GM21367 (cell line): ENCODE data around the gene FNDC10.
A peak's percentile ranks its signal among the peaks of the same experiment; 100 is the strongest.

Experiments
- ATAC-seq: cut with Tn5 transposase; IDR thresholded peaks from one replicate; pipeline ENCODE4 v1.9.1; 2021; ENCODE audit not compliant: unreplicated experiment

Gene FNDC10

DNA sequence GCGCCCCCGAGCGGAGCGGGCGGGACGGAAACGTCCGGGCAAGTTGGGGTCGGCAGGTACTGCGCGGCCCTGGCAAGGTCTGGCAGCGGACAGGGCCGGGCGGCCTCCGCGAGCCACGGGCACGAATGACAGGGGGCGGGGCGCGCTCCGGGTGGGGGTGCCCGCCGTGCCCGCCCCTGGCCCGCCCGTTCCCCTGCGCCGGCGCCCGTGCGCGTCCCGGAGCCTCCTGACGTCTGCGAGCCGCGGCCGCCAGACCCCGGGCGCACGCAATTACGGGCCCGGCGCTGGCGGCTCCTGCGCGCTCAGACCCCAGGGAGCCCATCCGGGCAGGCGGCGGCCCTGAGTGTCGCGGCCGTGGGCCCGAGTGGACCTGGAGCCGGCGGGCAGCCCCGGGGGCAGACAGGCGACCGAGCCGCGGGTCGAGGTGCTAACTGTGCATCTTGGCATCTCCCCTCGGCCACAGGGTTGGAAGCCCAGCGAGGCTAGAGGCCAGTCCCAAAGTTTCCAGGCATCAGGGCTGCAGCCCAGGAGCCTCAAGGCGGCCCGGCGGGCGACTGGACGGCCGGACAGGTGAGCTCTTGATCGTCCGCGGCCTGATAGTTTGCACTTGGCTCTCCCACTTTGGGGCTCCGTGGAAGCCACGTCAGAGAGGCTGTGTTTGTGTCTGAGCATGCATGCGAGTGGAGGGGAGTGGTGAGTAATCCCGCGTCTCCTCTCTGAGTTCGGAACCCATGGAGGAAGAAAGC lies 16.3 kb upstream of the FNDC10 start:
- ATAC-seq: peak; percentile 21

DNA sequence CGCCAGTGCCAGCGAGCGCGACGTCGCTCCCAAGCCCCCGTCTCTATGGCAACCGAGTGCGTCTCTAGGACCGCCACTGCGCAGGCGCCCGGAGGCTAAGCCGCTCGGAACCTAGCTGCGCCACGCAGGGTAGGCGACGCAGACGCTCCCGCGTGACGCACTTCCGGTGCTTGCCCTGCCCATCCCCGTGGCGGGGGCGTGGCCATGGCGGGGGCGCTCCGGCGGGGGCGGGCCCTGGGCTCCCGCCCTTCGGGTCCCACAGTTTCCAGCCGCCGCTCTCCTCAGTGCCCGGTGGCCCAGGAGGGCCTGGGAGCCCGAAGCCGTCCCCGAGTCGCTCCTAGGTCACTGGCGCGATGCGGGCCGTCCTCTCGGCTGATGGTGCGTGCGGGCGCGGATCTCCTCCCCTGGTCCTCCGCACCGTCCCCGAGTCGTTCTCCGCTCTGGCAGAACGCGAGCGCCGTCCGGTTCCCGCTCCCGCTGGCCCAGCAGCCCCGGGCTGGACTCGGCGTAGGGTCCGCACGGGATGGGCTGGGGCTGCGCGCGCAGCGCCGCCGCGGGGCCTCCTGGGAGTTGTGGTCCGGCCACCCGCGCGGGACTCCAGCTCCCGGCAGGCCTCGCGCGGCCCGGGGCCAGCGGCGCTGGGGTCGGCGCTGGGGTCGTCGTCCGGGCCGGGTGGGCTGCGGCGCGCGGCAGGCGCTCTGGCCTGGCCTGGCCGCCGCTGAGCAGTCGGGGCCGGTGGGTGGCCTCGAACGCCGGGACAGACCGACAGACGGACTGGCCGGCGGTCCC lies 15.5 kb upstream of the FNDC10 start, which contains the start of gene MIB2:
Gene MIB2, plus strand, starts transcription at position 245 of the 789 bp plus-strand sequence. CDS start 7,953 bp downstream, outside the sequence.
- ATAC-seq: peak; percentile 72

DNA sequence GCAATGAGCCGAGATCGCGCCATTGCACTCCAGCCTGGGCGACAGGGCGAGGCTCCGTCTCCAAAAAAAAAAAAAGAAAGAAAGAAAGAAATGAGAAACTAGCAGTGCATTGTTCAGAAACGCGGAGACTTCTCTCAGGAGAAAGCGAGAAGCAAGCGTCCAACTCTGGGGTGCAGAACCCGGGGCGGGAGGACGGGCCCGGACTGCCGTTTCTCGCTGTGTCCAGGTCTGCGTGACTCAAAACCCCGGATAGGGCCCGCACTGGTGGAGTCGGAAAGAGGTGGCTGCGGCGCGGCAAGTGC lies 15.0 kb upstream of the FNDC10 start:
- ATAC-seq: no peak

DNA sequence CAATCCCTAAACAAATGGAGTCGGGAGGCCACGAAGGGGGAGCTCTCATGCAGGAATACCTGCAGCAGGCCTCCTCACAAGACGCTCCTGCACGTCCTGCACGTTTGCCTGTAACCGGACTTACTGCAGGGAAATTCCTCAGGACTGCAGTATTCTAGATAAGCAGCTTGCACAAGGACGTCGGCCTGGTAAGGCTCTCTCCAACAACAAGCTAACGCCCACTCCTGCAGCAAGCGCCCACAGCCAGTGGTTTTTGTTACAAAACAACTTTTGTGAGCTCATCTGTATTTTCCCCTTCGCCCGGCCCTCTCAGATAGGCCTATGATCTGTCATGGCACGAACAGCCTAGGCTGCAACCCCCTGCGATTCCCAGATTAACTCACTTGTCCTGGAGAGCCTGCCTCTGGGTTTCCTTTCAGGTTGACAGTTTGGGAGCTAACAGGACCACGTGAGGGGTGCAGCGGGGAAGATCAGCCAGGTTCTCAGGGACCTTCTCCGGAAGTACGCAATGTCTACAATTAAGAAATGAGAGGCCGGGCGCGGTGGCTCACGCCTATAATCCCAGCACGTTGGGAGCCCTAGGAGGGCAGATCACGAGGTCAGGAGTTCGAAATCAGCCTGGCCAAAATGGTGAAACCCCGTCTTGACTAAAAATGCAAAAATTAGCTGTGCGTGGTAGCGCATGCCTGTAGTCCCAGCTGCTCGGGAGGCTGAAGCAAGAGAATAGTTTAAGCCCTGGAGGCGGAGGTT lies 14.4 kb upstream of the FNDC10 start:
- ATAC-seq: no peak

DNA sequence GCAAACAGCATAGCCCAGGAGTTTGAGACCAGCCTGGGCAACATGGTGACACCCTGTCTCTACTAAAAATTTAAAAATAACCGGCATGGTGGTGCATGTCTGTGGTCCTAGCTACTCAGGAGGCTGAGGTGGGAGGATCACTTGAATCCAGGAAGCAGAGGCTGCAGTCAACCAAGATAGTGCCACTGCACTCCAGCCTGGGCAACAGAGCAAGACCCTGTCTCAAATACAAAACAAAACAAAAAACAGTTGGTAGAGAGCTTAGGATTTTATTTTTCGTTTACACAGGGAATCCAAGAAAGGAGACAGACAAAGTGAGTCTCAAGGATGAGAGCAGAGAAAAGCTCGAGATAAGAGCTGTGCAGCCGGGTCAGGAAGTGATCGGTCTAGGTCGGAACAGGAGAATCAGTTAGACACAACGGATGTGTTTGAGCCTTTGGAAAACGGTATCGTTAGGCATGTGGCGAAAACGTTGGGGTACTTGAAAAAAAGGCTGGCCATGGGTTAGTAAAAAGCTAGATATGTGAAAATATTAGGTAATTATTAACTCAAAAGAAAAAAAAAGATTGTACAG lies 13.7 kb upstream of the FNDC10 start:
- ATAC-seq: no peak

DNA sequence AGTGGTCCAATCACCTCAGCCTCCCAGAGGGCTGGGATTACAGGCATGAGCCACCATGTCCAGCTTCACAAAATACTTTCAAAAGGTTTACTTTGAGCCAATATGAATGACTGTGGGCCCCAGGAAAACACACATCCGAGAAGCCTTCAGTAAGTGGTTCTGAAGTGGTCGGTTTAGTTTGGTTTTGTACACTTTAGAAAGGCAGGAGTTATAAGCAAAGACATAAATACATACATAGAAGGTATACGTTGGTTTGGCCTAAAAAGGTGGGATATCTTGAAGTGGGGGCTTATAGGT lies 12.1 kb upstream of the FNDC10 start:
- ATAC-seq: no peak

DNA sequence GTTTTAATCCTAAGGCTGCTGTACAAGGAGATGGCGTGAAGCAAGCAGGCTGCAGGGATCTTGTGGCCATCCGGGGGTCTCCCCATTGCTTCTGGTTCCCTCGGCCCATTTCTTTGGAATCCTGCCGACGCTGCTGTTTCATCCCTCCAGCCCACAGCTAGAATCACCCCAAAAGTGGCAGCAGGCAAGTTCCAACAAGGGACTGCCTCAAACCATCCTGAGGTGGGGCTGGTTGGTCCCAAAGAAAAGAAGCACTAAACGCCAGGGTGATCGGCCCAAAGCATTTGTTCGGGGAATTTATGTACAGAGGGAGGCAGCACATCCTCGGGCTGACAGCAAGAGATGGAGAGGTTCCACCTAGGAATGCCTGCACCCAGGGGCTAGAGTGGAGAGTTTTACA lies 10.9 kb upstream of the FNDC10 start:
- no peak for ATAC-seq

DNA sequence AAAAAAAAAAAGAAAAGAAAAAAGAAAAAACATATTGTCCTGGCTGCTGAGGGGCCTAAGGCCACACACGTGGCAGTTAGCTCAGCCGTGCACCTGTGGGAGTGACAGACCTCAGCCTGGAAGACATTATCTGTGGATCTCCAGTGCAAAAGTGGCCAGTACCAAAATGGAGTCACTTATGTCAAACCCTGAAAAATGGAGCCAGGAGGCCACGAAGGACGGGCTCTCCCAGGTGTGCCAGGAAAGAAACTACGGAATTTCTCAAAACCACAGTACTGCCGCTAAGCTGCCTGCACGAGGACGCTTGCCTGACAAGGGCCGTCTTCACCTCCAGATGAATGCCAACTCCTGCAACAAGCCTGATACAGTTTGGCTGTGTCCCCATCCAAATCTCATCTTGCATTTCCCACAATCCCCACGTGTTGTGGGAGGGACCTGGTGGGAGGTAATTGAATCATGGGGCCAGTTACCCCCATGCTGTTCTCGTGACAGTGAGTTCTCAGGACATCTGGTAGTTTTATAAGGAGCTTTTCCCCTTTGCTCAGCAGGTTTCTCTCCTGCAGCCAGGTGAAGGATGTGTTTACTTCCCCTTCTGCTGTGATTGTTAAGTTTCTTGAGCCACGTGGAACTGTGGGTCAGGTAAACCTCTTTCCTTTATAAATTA lies 10.0 kb upstream of the FNDC10 start:
- no peak for ATAC-seq

DNA sequence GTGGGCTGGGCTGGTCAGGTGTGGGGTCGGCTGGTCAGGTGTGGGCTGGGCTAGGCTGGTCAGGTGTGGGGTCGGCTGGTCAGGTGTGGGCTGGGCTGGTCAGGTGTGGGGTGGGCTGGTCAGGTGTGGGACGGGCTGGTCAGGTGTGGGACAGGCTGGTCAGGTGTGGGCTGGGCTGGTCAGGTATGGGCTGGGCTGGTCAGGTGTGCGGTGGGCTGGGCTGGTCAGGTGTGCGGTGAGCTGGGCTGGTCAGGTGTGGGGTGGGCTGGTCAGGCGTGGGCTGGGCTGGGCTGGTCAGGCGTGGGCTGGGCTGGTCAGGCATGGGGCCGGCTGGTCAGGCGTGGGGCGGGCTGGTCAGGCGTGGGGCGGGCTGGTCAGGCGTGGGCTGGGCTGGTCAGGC lies 6.3 kb upstream of the FNDC10 start:
- no peak for ATAC-seq

DNA sequence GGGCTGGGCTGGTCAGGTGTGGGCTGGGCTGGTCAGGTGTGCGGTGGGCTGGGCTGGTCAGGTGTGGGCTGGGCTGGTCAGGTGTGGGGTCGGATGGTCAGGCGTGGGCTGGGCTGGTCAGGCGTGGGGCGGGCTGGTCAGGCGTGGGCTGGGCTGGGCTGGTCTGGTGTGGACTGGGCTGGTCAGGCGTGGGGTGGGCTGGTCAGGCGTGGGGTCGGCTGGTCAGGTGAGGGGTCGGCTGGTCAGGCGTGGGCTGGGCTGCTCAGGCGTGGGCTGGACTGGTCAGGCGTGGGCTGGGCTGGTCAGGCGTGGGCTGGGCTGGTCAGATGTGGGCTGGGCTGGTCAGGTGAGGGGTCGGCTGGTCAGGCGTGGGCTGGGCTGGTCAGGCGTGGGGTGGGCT lies 5.8 kb upstream of the FNDC10 start:
- no peak for ATAC-seq

DNA sequence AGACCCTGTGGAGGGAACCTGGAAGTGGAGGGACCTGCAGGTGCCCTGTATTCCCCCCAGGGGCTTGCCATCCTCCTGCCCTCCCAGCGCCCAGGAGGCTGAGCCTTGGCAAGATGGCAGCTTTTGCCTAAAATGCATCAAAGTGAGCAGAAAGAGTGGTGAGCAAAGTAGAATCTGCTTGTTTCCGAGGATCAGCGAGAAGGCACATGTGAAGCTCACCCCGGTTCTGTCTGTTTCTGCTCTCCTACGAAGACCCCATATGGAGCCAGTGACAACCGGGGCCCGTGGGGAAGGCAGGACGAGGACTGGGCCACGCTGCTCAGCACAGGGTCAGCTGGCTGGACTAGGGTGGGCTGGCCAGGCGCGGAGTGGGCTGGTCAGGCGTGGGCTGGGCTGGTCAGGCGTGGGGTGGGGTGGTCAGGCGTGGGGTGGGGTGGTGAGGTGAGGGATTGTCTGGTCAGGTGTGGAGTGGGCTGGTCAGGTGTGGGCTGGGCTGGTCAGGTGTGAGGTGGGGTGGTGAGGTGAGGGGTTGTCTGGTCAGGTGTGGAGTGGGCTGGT lies 5.2 kb upstream of the FNDC10 start:
- no peak for ATAC-seq

DNA sequence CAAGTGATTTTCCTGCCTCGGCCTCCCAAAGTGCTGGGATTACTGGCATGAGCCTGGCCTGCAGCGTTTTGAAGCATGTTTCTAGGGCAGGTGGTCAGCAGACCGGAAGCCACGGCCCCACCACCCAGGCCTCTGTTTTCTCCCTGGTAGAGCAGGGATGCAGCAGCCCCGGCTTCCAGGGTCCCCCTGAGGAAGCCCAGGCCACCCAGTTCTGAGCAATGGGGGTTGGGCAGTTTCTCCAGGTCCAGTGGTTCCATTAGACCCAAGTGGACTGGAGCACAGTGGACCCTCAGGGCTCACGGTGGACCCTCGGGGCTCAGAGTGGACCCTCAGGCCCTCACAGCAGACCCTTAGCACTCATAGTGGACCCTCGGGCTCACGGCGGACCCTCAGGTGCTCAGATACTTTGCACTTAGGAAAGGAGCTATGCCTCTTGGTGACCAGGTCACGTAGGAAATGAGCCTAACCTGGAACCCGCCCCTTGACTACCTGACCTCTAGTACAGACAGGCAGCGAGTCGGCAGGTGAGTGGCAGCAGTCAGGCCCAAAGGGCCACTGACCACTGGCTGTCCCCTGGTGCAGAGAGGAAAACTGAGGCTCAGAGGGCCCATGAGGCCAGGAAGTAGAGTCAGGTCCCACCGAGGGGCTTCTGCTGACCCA lies 4.6 kb upstream of the FNDC10 start:
- no peak for ATAC-seq

DNA sequence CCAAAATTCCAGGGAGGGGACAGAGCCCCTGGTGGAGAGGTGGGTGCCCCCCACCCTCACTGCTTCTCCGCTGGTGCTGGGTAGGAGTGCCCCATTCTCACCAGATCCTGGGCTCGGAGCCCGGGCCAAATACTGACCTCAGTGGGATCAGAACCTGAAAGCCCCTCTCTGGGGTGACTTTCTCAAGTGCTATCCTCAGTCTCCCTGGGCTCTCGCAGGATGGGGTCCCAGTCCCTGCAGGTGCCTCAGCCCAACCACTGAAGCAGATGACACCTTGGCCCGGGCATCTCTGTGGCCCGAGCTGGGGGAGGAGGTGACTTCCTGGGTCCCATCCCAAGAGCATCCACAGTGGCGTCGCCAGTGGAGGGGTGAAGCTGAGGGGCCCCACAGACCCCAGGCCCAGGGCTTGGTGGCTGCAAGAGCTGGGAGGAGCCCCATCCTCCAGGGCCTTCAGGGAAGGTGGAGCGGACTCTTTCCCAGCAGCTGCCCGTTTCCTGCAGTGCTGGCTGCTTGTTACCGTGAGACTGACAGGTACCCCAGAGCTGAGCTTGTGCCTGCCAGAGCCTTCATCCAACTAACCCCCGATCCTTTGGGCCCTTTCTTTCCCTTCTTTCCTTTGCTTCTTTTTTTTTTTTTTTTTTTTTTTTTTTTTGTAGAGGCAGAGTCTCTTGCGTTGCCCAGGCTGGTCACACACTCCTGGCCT lies 3.9 kb upstream of the FNDC10 start:
- no peak for ATAC-seq

DNA sequence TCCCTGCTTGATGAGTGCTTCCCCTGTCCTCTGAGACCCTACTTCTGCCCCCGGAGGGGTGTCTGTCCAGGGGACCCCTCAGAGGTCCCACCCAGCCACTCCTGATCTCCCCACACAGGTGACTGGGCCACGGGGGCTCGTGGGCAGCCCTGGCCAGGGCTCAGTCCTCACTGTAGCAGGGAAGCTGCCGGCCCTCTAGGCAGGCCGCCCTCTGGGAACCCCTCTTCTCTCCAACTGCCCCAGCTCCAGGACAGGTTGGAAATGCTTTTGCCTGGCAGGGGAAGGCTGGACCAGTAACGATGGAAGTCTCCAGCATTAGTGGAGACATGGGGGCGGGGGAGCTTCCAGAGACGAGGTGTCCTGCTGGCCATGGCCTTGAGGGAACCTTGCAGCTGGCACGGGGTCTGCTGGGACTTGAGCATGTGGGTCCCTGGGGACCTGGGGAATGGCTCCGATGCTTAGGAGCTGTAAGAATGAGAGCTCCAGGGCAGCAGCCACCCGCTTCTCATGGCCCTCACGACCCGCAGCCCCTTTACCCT lies 3.1 kb upstream of the FNDC10 start:
- no peak for ATAC-seq

DNA sequence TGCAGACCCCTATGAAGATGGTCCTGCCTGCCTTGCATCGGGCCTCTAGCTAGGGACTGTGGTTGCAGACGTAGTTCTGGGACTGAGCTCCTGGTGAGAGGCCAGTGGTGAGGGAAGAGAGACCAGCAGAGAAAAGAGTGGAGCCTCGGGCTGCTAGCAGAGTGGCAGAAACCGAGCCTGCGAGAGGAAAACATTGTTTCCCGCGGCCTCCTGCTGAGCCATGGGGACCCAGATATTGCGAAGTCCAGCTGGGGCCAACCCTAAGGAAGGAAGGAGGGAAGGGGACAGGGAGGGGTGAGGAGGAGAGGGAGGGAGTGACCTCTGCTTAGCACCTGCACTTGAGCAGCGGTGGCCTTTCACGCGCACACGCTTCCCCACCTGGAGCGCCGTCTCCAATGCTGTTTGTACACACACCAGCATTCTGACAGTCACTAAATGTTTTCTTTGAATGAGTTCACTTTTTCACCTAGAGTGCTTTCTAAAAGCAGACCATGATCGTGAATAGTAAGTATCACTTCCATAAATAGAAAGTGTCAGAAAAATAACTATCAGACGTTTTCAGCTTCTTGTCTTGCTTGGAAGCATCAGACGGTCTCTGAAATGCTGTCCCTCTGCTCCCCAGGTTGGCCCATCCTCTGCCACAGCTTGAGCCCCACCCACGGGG lies 2.5 kb upstream of the FNDC10 start:
- no peak for ATAC-seq

DNA sequence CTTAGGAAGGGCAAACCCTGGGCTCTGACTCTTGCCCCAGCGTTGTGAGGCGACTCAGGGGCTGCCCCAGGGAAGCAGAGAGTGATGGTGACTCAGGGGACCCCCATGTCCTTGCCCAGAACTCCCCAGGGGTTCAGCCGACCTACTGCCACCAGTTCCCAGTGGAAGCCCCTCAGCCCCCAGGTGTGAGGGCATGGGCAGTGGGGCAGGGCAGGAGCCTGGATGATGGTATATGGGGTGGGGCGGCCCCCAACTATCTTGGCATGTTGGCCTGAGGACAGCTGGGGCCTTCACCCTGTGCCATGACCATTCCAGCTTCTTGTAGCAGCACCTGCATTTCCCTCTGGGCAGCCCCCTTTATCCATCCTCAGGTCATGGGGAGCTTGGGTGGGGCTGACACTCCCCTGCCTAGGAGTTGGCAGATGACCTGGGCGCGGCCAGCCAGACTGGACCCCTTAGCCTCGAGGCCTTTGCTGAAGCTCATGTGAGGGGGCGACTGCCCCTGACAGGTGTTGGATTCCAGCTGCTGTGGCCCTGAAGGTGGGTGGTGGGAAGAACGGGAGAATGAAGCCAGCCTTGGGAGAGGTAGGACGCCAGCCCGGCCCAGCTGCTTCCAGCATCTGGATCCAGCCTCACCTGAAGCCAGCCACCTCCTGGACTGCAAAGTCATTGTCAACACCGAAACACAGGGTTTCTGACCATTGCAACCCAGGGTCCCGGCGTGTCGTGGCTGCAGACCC lies 1.8 kb upstream of the FNDC10 start:
- ATAC-seq: no peak

DNA sequence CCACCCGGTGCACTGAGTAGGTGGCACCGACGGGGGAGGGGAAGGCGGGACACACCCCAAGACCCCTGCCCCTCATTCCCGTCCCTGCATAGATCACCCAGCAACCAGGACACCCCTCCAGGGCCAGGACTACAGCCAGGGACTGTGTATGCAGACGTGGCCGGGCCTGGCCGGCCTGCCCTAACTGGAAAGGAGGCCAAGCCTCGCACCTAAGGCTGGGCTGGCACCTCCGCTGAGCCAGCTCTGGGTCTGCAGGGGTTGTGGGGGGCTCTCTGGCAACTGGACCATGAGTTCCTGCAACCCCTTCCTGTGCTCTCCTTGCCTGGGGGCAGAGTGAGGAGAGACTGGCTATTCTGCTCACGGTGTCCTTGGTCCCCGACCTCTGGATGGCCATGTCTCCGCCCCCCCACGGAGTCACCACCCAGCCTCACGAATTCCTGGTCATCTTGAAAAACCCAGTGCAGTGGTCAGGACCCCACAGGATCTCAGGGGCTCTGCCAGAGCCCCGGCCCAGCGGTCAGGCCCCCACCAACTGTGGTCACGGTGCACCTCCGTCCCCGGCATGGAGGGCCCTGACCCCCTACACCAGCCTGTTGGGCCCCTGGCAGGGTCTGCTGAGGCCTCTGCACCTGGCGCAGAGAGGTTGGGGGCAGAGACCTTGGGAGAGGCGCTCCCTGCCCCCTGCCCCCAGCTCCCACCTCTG lies 1.1 kb upstream of the FNDC10 start:
- ATAC-seq: no peak
